D721Med (cell line): ENCODE data around the gene TBC1D2.

ENCODE experiments used
- DNase-seq: peaks from one replicate; pipeline ENCODE4 v3.0.0; 2011; ENCODE audit warnings: low spot score; ENCODE audit not compliant: insufficient read length
- FAIRE-seq: peaks from 2 replicates; lab custom pipeline; 2011; peaks lifted over from hg19 to GRCh38; lab: Jason Lieb, UNC
- CTCF ChIP-seq: IDR thresholded peaks from 2 replicates; pipeline ENCODE4 v1.5.1; 2012; ENCODE audit warnings: mild to moderate bottlenecking, control low read depth; ENCODE audit not compliant: insufficient read depth; ENCODE audit errors: missing control alignments

The TBC1D2 gene

DNA sequence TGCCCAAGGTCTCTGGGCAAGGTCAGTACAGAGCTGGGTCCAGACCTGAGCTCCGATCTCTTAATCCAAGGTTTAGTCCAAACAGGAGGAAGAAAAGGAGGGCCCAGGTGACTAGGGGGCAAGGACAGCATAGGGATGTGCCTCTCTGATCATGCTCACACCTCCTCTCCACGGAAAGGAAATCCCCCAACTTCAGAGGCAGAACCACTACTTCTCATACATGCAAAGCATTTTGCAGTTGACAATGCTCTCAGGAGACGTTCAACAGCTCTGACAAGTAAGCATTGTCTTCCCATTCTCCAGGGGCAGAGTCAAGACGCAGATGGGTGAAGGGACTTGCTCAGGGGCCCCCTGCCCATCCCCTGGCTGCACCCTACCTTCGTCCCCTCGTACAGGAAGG lies 54.3 kb downstream of the TBC1D2 start:
- no peak for TF ChIP-seq CTCF
- DNase-seq = no peak
- FAIRE-seq = no peak

GRCh38 chr9:98199388-98200033 lies 55.9 kb downstream of the TBC1D2 start:
- no peak for DNase-seq
- FAIRE-seq = no peak
- TF ChIP-seq CTCF = no peak

GRCh38 chr9:98195671-98196070 lies 59.8 kb downstream of the TBC1D2 start:
- no peak for FAIRE-seq
- DNase-seq = no peak
- TF ChIP-seq CTCF = no peak

GRCh38 chr9:98193336-98193944 lies 62.0 kb downstream of the TBC1D2 start:
- DNase-seq (no peak), FAIRE-seq (no peak)
- no peak for TF ChIP-seq CTCF

- FAIRE-seq (no peak), DNase-seq (peak; percentile 90)
Observed at GRCh38 chr9:98192503-98193335, 62.7 kb downstream of the TBC1D2 start, which contains the start of gene CORO2A. Gene CORO2A (minus strand): TSS chr9:98192637. CDS start chr9:98157660, 34,977 bp downstream.

More at GRCh38 chr9:98192503-98193335, 62.7 kb downstream of the TBC1D2 start, which contains the start of gene CORO2A:
- TF ChIP-seq CTCF = peak; percentile 26
